Measurements from ENCODE around the gene PARN.
A peak's percentile ranks its signal among the peaks of the same experiment; 100 is the strongest.
"Not testable (repeated sequence)": the region's sequence is repeated elsewhere in the genome, so short reads cannot be mapped to it uniquely, and the experiment has no call there.

PARN gene

GRCh38 chr16:14574698-14575415 lies 55.2 kb downstream of the PARN start:
- H3K27me3 ChIP-seq (ENCODE audit: low read depth); in situ Hi-C loops (cut with MboI; ENCODE audit: low sequenced_read_pairs); H3K4me3 ChIP-seq; H3K4me1 ChIP-seq; DNase-seq (ENCODE audit: low spot score in 2 of 2); H3K9me3 ChIP-seq: not testable (repeated sequence)
- H3K36me3 ChIP-seq (replicated peaks): peaks cover 45% of the 10 kb centered on the region

- in situ Hi-C loops (cut with MboI; ENCODE audit: low sequenced_read_pairs): no loop called here
- H3K36me3 ChIP-seq (replicated peaks): peaks cover 30% of the 10 kb centered on the region
Measured at GRCh38 chr16:14572535-14572934, 57.5 kb downstream of the PARN start.

GRCh38 chr16:14569213-14569612 lies 60.8 kb downstream of the PARN start:
- H3K27me3 ChIP-seq (ENCODE audit: low read depth): no peaks in the 10 kb centered on the region
- no peak overlapping the region for H3K4me3 ChIP-seq
- no peaks in the 10 kb centered on the region; the same call in none of the 2 replicates for H3K36me3 ChIP-seq (replicated peaks)
- H3K9me3 ChIP-seq: no peaks in the 10 kb centered on the region
- H3K4me1 ChIP-seq: peaks cover 24% of the 10 kb centered on the region
- no peak for DNase-seq (ENCODE audit: low spot score in 2 of 2)
- in situ Hi-C loops (cut with MboI; ENCODE audit: low sequenced_read_pairs): no loop called here

More at GRCh38 chr16:14572535-14572934, 57.5 kb downstream of the PARN start:
- Histone ChIP-seq H3K27me3 (ENCODE audit: low read depth) (no peaks in the 10 kb centered on the region), H3K9me3 (peaks cover 3% of the 10 kb centered on the region; the same call in 1 of the 2 replicates), H3K4me3 (no peak overlapping the region), H3K4me1 (no peaks in the 10 kb centered on the region)
- no peak for DNase-seq (ENCODE audit: low spot score in 2 of 2)

- H3K4me1 ChIP-seq: peaks cover 49% of the 10 kb centered on the region
- in situ Hi-C loops (cut with MboI; ENCODE audit: low sequenced_read_pairs): no loop called here
- H3K36me3 ChIP-seq (replicated peaks): no peaks in the 10 kb centered on the region; the same call in none of the 2 replicates
- H3K9me3 ChIP-seq: no peaks in the 10 kb centered on the region
- H3K4me3 ChIP-seq: no peak overlapping the region
- H3K27me3 ChIP-seq (ENCODE audit: low read depth): no peaks in the 10 kb centered on the region
- no peak for DNase-seq (ENCODE audit: low spot score in 2 of 2)
Measured at GRCh38 chr16:14566599-14566998, 63.5 kb downstream of the PARN start.

GRCh38 chr16:14565688-14566025 lies 64.4 kb downstream of the PARN start:
- Histone ChIP-seq H3K9me3 (no peaks in the 10 kb centered on the region), H3K36me3 (replicated peaks) (no peaks in the 10 kb centered on the region; the same call in none of the 2 replicates), H3K4me1 (peaks cover 49% of the 10 kb centered on the region), H3K27me3 (ENCODE audit: low read depth) (no peaks in the 10 kb centered on the region), H3K4me3 (no peak overlapping the region)
- in situ Hi-C loops (cut with MboI; ENCODE audit: low sequenced_read_pairs): no loop called here
- no peak for DNase-seq (ENCODE audit: low spot score in 2 of 2)

GRCh38 chr16:14564861-14565687 lies 65.0 kb downstream of the PARN start:
- in situ Hi-C loops (cut with MboI; ENCODE audit: low sequenced_read_pairs): no loop called here
- H3K4me3 ChIP-seq: no peak overlapping the region
- no peaks in the 10 kb centered on the region for H3K27me3 ChIP-seq (ENCODE audit: low read depth)
- H3K4me1 ChIP-seq: peaks cover 49% of the 10 kb centered on the region
- no peaks in the 10 kb centered on the region for H3K9me3 ChIP-seq
- DNase-seq (ENCODE audit: low spot score in 2 of 2): peak; percentile 38 to 45
- H3K36me3 ChIP-seq (replicated peaks): no peaks in the 10 kb centered on the region; the same call in none of the 2 replicates

- Histone ChIP-seq H3K27me3 (ENCODE audit: low read depth) (no peaks in the 10 kb centered on the region), H3K9me3 (no peaks in the 10 kb centered on the region), H3K36me3 (replicated peaks) (no peaks in the 10 kb centered on the region; the same call in none of the 2 replicates), H3K4me3 (no peak overlapping the region), H3K4me1 (peaks cover 49% of the 10 kb centered on the region)
- no peak for DNase-seq (ENCODE audit: low spot score in 2 of 2)
- in situ Hi-C loops (cut with MboI; ENCODE audit: low sequenced_read_pairs): no loop called here
Measured at GRCh38 chr16:14564323-14564722, 65.7 kb downstream of the PARN start.

- Histone ChIP-seq H3K4me1 (peaks cover 49% of the 10 kb centered on the region), H3K9me3 (no peaks in the 10 kb centered on the region), H3K36me3 (replicated peaks) (no peaks in the 10 kb centered on the region; the same call in none of the 2 replicates), H3K4me3 (no peak overlapping the region), H3K27me3 (ENCODE audit: low read depth) (no peaks in the 10 kb centered on the region)
- in situ Hi-C loops (cut with MboI; ENCODE audit: low sequenced_read_pairs): no loop called here
- peak; percentile 77 to 92 for DNase-seq (ENCODE audit: low spot score in 2 of 2)
Measured at GRCh38 chr16:14562691-14563491, 67.2 kb downstream of the PARN start.

- no peaks in the 10 kb centered on the region for H3K9me3 ChIP-seq
- H3K4me1 ChIP-seq: peaks cover 47% of the 10 kb centered on the region
- in situ Hi-C loops (cut with MboI; ENCODE audit: low sequenced_read_pairs): no loop called here
- H3K27me3 ChIP-seq (ENCODE audit: low read depth): no peaks in the 10 kb centered on the region
- DNase-seq (ENCODE audit: low spot score in 2 of 2): no peak
- no peak overlapping the region for H3K4me3 ChIP-seq
- peaks cover 4% of the 10 kb centered on the region for H3K36me3 ChIP-seq (replicated peaks)
Measured at GRCh38 chr16:14560523-14560922, 69.5 kb downstream of the PARN start.

- Histone ChIP-seq H3K27me3 (ENCODE audit: low read depth) (no peaks in the 10 kb centered on the region), H3K4me3 (no peak overlapping the region), H3K36me3 (replicated peaks) (peaks cover 4% of the 10 kb centered on the region), H3K4me1 (peaks cover 42% of the 10 kb centered on the region), H3K9me3 (no peaks in the 10 kb centered on the region)
- in situ Hi-C loops (cut with MboI; ENCODE audit: low sequenced_read_pairs): no loop called here
- DNase-seq (ENCODE audit: low spot score in 2 of 2): no peak
Measured at GRCh38 chr16:14559809-14560241, 70.2 kb downstream of the PARN start.

GRCh38 chr16:14553447-14553846 lies 76.6 kb downstream of the PARN start:
- peaks cover 4% of the 10 kb centered on the region for H3K36me3 ChIP-seq (replicated peaks)
- DNase-seq (ENCODE audit: low spot score in 2 of 2): no peak
- no peak overlapping the region for H3K4me3 ChIP-seq
- H3K4me1 ChIP-seq: peaks cover 30% of the 10 kb centered on the region
- no peaks in the 10 kb centered on the region for H3K27me3 ChIP-seq (ENCODE audit: low read depth)
- in situ Hi-C loops (cut with MboI; ENCODE audit: low sequenced_read_pairs): no loop called here
- no peaks in the 10 kb centered on the region for H3K9me3 ChIP-seq

GRCh38 chr16:14549789-14550153 lies 80.3 kb downstream of the PARN start:
- H3K27me3 ChIP-seq (ENCODE audit: low read depth): no peaks in the 10 kb centered on the region
- H3K9me3 ChIP-seq: no peaks in the 10 kb centered on the region
- DNase-seq (ENCODE audit: low spot score in 2 of 2): no peak
- H3K4me1 ChIP-seq: peaks cover 19% of the 10 kb centered on the region
- no peak overlapping the region for H3K4me3 ChIP-seq
- in situ Hi-C loops (cut with MboI; ENCODE audit: low sequenced_read_pairs): loop anchor here (10.0 kb wide), 1 partner anchor 625 kb away; the partner anchor contains the start of gene ERCC4
- H3K36me3 ChIP-seq (replicated peaks): no peaks in the 10 kb centered on the region; the same call in 1 of the 2 replicates

- in situ Hi-C loops (cut with MboI; ENCODE audit: low sequenced_read_pairs): loop anchor here (10.0 kb wide), 1 partner anchor 624 kb away; the partner anchor contains the start of gene ERCC4
- H3K27me3 ChIP-seq (ENCODE audit: low read depth): no peaks in the 10 kb centered on the region
- no peak overlapping the region for H3K4me3 ChIP-seq
- H3K36me3 ChIP-seq (replicated peaks): no peaks in the 10 kb centered on the region; the same call in 1 of the 2 replicates
- H3K9me3 ChIP-seq: no peaks in the 10 kb centered on the region
- H3K4me1 ChIP-seq: peaks cover 19% of the 10 kb centered on the region
- DNase-seq (ENCODE audit: low spot score in 2 of 2): peak in 1 of 2 experiments; percentile 23
Measured at GRCh38 chr16:14548933-14549788, 80.9 kb downstream of the PARN start.

Data from HAP-1 (cell line).